Nucleus accumbens (tissue), 56 donors: ENCODE data around the gene SPATA2.
A peak's percentile ranks its signal among the peaks of the same experiment; 100 is the strongest.

Experiments used
- DNase-seq, 56 donors: peaks; one replicate each; lab custom pipeline; 2025; lab: John Stamatoyannopoulos, UW

Gene SPATA2

DNA sequence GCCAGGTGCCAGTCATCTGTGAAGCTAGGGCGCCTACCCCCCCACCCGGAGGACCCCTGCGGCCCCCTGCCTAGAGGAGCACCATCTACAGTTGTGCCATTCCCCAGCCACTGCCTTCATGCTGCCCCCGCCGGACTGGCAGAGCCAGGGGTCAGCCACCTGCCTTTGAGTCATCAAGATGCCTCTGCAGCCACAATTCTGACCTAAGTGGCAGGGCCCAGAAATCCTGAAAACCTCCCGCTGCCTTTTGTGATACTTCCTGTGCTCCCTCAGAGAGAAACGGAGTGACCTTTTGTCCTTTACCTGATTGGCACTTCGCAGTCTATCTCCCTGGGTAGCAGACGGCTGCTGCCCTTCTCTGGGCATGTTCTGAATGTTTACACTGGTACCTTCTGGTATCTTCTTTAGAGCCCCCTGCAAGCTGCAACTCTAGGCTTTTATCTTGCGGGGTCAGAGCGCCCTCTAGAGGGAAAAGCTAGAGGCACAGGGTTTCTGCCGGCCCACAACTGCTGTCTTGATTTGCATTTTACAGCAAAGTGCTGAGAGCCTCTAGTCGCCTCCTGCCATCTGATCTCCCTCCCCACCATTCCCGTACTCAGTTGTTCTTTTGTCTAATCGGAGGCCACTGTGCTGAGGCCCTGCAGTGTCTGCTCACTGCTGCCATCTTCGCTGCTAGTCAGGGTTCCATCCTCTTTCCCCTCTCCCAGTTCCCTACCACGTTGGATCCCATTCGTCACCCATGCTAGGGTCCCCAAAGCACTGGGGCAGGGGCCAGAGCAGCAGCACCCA, 26.9 kb downstream of the SPATA2 start:
- DNase-seq = peak in 53 of 56 donors; percentile 26 to 89 (median 74)

DNA sequence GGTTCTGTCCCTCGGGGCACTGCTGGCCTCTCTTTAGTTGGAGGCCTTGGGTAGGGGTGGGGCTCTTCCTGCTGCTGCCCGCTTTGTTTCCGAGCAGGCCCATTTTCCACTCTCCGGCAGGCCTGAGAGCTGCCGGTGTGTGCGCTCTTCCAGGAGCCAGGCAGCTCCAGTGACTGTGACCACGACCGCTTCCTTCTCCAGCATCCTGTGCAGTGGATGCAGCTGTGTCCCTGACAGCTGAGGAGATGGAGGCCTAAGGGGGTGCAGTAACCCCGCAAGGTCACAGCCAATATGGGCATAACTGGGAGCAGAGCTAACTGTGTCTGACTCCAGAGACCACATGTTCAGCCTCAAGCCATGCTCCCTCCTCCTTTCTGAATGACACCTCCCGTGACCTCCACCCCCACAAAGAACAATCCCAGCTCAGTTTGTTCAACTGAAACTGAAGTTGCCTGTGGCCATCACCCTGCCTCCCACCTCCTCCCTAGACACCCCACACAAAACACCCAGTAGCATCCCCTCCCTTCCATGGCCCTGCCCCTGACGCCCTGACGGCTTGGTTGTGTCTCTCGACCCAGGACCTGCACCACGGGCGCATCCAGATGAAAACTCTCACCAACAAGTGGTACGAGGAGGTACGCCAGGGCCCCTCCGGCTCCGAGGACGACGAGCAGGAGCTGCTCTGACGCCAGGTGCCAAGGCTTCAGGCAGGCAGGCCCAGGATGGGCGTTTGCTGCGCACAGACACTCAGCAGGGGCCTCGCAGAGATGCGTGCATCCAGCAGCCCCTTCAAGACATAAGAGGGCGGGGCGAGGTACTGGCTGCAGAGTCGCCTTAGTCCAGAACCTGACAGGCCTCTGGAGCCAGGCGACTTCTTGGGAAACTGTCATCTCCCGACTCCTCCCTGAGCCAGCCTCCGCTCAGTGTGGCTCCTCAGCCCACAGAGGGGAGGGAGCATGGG, 27.8 kb downstream of the SPATA2 start:
- peak in 4 of 56 donors; percentile 34 to 49 (median 39) for DNase-seq

- no peak for DNase-seq
Observed at GRCh38 chr20:49886571-49887213, 28.6 kb downstream of the SPATA2 start.

DNA sequence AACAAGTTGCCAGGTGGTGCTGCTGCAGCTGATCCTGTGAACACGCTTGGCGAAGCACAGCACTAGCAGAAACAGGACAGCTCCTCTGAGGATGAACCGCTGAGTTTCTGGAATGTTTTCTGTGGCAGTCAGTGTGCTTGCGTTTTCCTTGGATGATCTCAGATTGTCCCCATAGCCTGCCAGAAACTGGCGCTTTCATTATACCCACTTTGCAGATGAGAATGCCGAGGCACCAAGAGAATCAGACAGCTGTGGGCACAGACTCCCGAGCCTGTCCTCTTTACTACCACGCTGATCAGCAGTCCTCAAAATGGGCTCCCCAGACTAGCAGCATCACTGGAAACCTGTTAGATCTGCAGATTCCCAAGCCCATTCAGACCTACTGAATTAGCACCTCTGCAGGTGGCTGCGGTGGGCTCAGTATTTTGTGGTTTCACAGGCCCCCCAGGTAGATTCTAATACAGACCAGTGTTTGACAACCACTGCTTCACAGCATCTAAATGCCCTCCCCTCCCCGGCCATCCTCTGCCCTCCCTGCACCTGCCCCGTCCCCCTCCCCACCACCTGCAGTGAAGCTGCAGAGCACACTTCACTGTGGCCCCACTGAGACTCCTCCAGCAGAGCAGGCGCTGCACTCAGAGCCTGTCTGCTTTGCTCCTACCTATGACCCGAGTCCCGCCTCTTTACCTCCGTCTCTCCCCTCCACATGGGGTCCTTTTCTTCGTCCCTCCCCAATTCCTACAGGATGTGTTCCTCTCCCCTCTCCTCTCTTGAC, 29.6 kb downstream of the SPATA2 start:
- DNase-seq = no peak

DNA sequence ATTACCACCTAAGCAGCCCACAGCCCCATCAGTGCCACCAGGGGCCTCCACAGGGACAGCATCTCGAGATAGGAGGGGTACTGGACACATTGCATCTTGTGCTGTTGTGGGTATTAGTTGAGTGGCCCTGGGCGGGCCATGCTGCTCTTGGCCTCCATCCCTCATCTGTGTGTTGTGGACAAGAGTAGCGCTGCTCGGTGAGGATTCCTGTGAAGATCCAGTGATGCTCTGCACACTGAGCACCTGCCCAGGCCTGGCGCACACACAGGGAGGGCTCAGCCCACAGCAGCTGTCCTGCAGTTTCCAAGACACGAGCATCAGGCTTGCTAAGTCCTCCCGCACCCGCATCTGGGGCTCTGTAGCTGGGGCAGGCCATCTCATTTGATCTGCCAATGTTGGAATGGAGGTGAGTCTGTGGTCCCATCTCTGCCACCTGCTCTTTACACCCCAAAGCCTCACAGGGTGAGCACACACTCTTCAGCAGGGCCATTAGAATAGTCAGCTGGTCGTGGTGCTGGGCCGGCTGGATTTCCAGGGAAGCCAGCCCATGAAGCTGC, 32.0 kb downstream of the SPATA2 start:
- no peak for DNase-seq

- no peak for DNase-seq
Observed at GRCh38 chr20:49882171-49882970, 33.0 kb downstream of the SPATA2 start.

- DNase-seq = no peak
Observed at GRCh38 chr20:49880724-49881445, 34.4 kb downstream of the SPATA2 start.

GRCh38 chr20:49880177-49880576, 35.2 kb downstream of the SPATA2 start:
- no peak for DNase-seq

DNA sequence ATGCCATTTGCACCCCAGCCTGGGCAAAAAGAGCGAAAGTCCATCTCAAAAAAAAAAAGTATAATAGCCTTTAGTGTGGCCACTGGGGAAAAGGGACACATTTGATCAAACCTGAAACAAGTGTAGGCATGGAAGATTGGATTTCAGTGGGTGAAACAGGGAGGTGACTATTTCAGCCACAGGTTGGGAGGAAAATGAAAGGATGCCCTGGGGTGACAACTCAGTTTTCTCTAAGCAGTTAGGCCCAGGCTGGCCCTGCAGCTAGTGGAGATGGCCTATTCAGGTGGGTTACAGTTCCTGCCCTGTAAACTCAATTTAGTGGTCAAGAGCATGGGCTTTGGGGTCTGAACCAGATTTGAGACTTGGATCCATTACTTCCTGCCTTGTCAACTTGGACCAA, 36.4 kb downstream of the SPATA2 start:
- DNase-seq = no peak

- DNase-seq = no peak
Observed at GRCh38 chr20:49877386-49877921, 37.9 kb downstream of the SPATA2 start.

GRCh38 chr20:49874696-49875095, 40.6 kb downstream of the SPATA2 start:
- DNase-seq = no peak

DNA sequence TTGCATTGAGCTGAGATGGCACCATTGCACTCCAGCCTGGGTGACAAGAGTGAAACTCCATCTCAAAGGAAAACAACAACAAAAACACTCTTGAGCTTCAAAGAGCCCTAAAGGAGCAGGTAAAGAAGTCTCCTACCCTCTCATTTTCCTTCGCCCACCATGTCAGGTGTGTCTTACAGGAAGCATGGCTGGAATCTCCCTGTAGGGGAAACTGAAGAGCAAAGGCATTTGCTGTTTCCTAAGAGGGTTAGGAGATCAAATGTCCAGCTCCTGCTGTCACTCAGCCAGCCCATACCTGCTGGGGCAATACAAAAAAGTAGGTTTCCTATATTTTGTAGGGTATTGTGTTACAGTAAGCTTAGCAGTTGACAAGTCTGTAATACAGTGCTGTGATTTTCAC, 43.3 kb downstream of the SPATA2 start:
- no peak for DNase-seq

DNA sequence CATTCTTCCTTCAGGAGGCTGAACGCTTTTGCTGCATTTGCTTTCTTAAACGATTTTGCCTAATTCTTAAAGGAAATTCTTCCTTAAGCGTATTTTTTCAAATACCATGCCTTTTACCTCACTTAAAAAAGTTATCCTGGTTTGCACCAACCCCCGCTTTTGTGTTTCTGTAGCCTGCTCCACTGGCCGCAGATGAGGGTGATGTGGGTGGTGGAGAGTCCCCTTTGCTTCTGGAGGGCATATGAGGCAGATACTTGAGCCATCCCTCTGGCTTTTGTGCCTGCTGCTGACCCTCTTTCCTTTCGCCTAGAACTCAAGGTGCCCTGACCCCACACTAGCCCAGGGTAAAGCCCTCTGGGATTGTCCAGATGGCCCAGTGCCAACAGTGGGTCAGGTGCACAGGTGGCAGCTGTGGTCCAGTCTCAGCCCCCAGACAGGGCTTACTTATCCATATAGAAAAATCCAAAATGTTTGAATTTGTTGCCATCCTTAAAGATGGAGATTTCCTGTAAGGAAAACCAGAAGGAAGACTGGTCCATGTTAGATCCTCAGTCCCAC, 43.9 kb downstream of the SPATA2 start:
- no peak for DNase-seq

DNA sequence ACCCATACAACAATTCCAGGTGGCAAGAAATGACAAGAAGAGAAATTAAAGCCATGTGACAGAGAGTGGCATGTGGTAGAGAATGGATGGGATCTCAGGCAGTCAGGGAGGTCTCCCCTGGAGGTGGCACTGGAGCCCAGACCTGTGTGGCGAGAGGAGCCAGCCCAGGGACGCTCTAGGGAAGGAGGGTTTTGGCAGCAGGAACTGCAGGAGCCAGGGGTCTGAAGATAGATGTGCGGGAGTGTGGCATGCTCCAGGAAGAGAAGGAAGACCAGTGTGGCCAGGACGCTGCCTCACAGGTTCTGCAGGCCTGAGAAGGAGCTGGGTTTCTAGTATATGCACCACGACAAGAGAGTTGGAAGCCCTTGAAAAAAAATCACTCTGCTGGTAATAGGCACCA, 45.1 kb downstream of the SPATA2 start:
- DNase-seq = no peak

GRCh38 chr20:49868964-49869363, 46.4 kb downstream of the SPATA2 start:
- DNase-seq = no peak

DNA sequence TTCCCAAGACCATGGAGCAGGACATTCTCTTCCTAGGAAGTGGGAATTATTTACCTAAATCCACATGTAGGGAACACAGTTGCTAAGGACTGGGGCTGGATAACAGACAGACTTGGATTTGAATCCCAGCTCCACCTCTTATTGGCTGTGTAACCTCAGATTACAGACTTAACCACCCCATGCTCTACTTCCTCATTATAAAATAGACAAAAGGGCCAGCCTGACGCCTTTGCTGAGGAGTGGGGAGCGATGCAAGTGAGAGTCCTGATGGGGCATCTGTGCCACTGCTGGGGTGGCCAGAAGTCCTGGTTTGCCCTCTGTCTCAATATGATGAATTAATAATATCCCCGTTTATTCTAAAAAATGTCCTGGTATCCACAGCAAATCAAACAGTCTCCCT, 46.8 kb downstream of the SPATA2 start:
- DNase-seq = no peak

DNA sequence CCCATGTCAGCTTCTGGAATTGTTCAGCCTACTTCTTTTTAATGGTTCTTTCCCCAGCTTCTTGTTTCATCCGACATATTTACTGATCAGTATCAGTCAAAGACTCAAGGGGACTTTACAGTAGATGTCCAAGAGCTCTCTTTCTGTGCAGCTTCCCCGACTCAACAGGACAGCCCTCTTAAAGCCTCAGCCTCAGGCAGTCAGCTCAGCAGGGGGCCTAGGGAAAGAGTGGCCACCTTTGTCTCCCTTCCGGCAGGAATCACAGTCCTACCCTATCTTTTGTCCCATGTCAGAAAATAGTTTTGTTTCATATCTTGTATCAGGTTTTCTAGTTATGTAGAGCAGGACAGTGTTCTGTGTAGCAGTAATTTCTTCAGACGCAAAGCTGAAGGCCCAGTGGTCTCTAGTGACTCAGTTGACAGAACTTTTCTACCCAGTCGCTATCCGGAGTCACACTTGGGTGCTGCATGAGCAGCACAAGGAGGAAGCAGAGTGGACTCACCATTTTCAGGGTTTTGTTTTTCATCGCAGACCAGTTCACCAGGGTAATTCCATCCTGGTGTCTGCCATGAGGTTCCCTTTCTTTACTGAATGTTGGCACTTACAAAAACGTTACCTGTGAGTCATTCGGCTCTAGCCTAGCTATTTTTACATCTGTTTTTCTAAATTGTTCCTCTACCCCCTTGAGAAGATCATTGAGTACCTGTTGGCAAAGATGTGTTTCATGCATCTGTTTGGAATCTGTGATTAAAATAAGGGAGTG, 47.7 kb downstream of the SPATA2 start:
- peak in 1 of 56 donors; percentile 19 for DNase-seq
